Ovary (tissue), 9 donors: ENCODE data around the gene CMTM1. TPM values are rescaled to one million over a fixed set of nuclear protein-coding genes. Genes with fewer than 3 reads are reported as not detected.

Source experiments
- DNase-seq, 5 donors: peaks; one replicate each; pipeline ENCODE4 v3.0.0-alpha.2; 2019 to 2020
- H3K27ac ChIP-seq, 2 donors: fragments of 200-600 bp; one replicate each; pipeline versions ENCODE4 v1.5.1 to v1.8.0; 2019 to 2022
- H3K27me3 ChIP-seq: fragments of 200-600 bp; one replicate; pipeline ENCODE4 v1.8.0; 2022
- H3K36me3 ChIP-seq: fragments of 200-600 bp; sonication (generic); one replicate; pipeline ENCODE4 v1.5.1; 2019
- H3K4me1 ChIP-seq: one replicate; pipeline ENCODE4 v1.8.1; 2013; ENCODE audit warnings: mild to moderate bottlenecking, moderate library complexity; ENCODE audit not compliant: insufficient read depth
- H3K4me3 ChIP-seq: fragments of 200-600 bp; sonication (generic); one replicate; pipeline ENCODE4 v1.5.1; 2017
- H3K9me3 ChIP-seq, 2 donors: fragments of 200-600 bp in 1 of 2; sonication (generic) in 1 of 2; one replicate each; pipeline versions ENCODE4 v1.5.1 to v1.8.1; 2013 to 2019; ENCODE audit warnings: mild to moderate bottlenecking in 1 of 2, moderate library complexity in 1 of 2
- CTCF ChIP-seq, 3 donors: fragments of 450-650 bp in 2 of 3; fragments of 200-600 bp in 1 of 3; IDR thresholded peaks; one replicate each; pipeline versions ENCODE4 v1.5.1 to v1.8.0; 2016 to 2022; ENCODE audit warnings: antibody characterized with exemption in 3 of 3, mild to moderate bottlenecking in 1 of 3
- EP300 ChIP-seq: sonication (generic); formaldehyde crosslinking; IDR thresholded peaks from one replicate; pipeline ENCODE4 v1.6.1; 2017; ENCODE audit warnings: antibody characterized with exemption
- POLR2A ChIP-seq: fragments of 450-650 bp; IDR thresholded peaks from one replicate; pipeline ENCODE4 v1.6.1; 2017; ENCODE audit warnings: antibody characterized with exemption, mild to moderate bottlenecking, moderate library complexity
- WGBS, 3 donors: extraction: QIAGEN DNeasy Blood & Tissue Kit in 1 of 3; methylation state at CpG; one replicate each; pipeline versions ENCODE4 v1.1.5 to v1.1.7; 2013 to 2017; 5-methylcytosine and 5-hydroxymethylcytosine counted together
- intact Hi-C, 4 donors: fragments of 100-400 bp; cut with DNase I; formaldehyde crosslinking; loops; one replicate each; pipeline versions ENCODE4 v1.11.0 to v1.15.1; 2022 to 2023
- polyA plus RNA-seq, 2 donors: library from polyadenylated mRNA; stranded (reverse); fragments of 200-250 nt in 1 of 2; fragments of 350-450 nt in 1 of 2; fragmentation: Illumina TruSeq in 1 of 2; extraction: RNeasy Lipid Tissue Mini Kit (QIAGEN cat#74804) in 1 of 2; gene quantifications; one replicate each; pipeline ENCODE4 v1.2.3, GENCODE V29; 2013 to 2014
- total RNA-seq, 7 donors: library from RNA; depleted of rRNA in 2 of 7; stranded (reverse); fragments of >200 nt in 2 of 7; fragmentation: NEBNext Ultra II Directional in 3 of 7; extraction: Animal tissue kit (Norgen Biotek cat#: 25700) in 3 of 7; gene quantifications; one replicate each; pipeline versions ENCODE4 v1.1.0 to v1.2.4, GENCODE V29; 2016 to 2023
- donor health status: DM: no; HTN: no; CAD: no; lungs with moderate emphysema.
- donor health status: DM: no; HTN: no; CAD: no.
- donor health status: Bipolar disorder and iron deficiency.
- donor health status: DM: yes; HTN: yes; CAD: no.
- donor health status: DM: no; HTN: no; CAD: no.
- donor health status: DM: yes; HTN: yes; CAD: no.

The CMTM1 gene
- total and polyA plus RNA-seq, 9 donors = 0.22 to 7.1 (median 3.6) TPM

DNA sequence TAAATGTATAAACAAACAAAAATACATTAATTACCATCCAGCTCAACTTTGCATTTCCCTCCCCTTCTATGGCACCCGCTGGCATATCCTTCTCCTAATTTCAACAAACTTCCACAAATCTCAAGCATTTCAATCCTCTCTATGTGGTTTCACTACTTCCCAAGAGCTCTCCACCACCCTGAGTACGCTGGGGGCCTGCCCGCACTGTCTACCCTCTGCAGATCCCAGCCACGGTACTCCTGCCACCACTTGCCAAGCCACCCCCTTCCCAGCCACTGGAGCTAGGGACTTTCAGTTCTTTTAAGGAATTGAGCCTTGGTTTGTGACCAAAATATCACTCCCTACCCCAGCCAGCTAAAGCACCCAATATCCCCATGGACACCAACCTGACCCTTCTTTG, 18.2 kb upstream of the CMTM1 start:
- Histone ChIP-seq H3K36me3 (no peaks in the 10 kb centered on the region), H3K4me1 (peaks cover 3% of the 10 kb centered on the region), H3K27me3 (no peaks in the 10 kb centered on the region), H3K27ac (peak overlapping the region in 1 of 2 donors; percentile 94), H3K4me3 (no peak overlapping the region), H3K9me3 (no peaks in the 10 kb centered on the region)
- intact Hi-C loops = loop anchor here in 1 of 4 donors (2.0 kb wide), 1 partner anchor 57 kb away; the partner anchor contains the start of gene CMTM3
- WGBS, 3 donors = 93 to 95% (median 94%) methylated on average over 4 of the region's 4 CpGs
- no peak for TF ChIP-seq EP300
- no peak for TF ChIP-seq CTCF (IDR thresholded peaks at IDR 0.05)
- no peak for TF ChIP-seq POLR2A
- no peak for DNase-seq

DNA sequence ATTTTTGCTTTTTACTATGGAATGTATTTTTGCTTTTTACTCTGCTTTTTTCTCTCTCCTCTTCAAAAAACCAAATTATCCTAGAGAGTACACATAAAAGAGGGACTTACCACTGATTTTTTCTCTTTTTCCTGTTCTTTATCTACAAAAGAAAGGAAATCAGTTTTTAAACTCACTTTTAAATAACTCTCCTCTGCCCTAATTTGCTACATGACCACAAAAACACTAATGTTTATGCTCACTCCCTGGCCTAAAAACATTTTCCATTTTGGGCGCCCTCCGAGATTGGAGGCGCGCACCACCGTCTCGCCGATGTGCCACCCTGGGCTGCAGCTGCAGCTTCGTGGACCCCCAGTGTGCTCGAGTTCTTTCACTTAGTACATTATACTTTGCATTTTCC, 17.4 kb upstream of the CMTM1 start:
- intact Hi-C loops = loop anchor here in 1 of 4 donors (2.0 kb wide), 1 partner anchor 56 kb away; the partner anchor contains the start of gene CMTM3

GRCh38 chr16:66549284-66550131, 16.7 kb upstream of the CMTM1 start, which contains the start of gene TK2:
TSS of gene TK2 (minus strand) at chr16:66550122. CDS start at chr16:66550061, 61 bp downstream.
- intact Hi-C loops = loop anchor here in 3 of 4 donors (2.0 to 10.0 kb wide), 4 partner anchors 32 to 65 kb away; partner anchors contain the start of gene CMTM3 (in 2 of the 3)
- Histone ChIP-seq H3K27ac (peak within 1 kb of the TSS; percentile 94 to 99), H3K36me3 (no peaks in the 10 kb centered on the region), H3K4me1 (peaks cover 7% of the 10 kb centered on the region), H3K27me3 (no peaks in the 10 kb centered on the region), H3K9me3 (no peaks in the 10 kb centered on the region), H3K4me3 (peak within 1 kb of the TSS; percentile 60)
- WGBS, 3 donors = 1 to 2% (median 1%) methylated on average over 52 to 80 of the region's 80 CpGs
- DNase-seq = peak; percentile 74 to 86 (median 79)
- TF ChIP-seq CTCF (IDR thresholded peaks at IDR 0.05) (peak in 2 of 3 donors; percentile 18 to 20), POLR2A (peak; percentile 72), EP300 (no peak)

More for the DNA sequence above, 17.4 kb upstream of the CMTM1 start:
- TF ChIP-seq CTCF (IDR thresholded peaks at IDR 0.05) (no peak), EP300 (no peak), POLR2A (no peak)
- H3K9me3 ChIP-seq = no peaks in the 10 kb centered on the region
- WGBS, 3 donors = 9 to 17% (median 9%) methylated on average over 9 of the region's 9 CpGs
- H3K4me1 ChIP-seq = peaks cover 7% of the 10 kb centered on the region
- H3K27me3 ChIP-seq = no peaks in the 10 kb centered on the region
- peak overlapping the region; percentile 94 to 99 for H3K27ac ChIP-seq
- DNase-seq = no peak
- H3K4me3 ChIP-seq = peak overlapping the region; percentile 60
- no peaks in the 10 kb centered on the region for H3K36me3 ChIP-seq

- no peaks in the 10 kb centered on the region for H3K36me3 ChIP-seq
- H3K27me3 ChIP-seq = no peaks in the 10 kb centered on the region
- H3K4me1 ChIP-seq = peaks cover 7% of the 10 kb centered on the region
- WGBS, 3 donors = 48 to 58% (median 57%) methylated on average over 6 of the region's 6 CpGs
- H3K27ac ChIP-seq = peak overlapping the region; percentile 41 to 90
- no peak overlapping the region for H3K4me3 ChIP-seq
- DNase-seq = peak in 1 of 5 donors; percentile 22
- no peaks in the 10 kb centered on the region for H3K9me3 ChIP-seq
- intact Hi-C loops = loop anchor here in 3 of 4 donors (5.0 to 10.0 kb wide), 3 partner anchors 34 to 67 kb away; partner anchors contain the start of gene CMTM3 (in 1 of the 3)
- TF ChIP-seq POLR2A (no peak), EP300 (no peak), CTCF (IDR thresholded peaks at IDR 0.05) (no peak)
Observed at GRCh38 chr16:66551348-66551759, 14.9 kb upstream of the CMTM1 start.
